ENCODE measurements around the gene MYL3. TPM values are rescaled to one million over a fixed set of nuclear protein-coding genes. Genes with fewer than 3 reads are reported as not detected.
A peak's percentile ranks its signal among the peaks of the same experiment; 100 is the strongest.

The MYL3 gene
- polyA plus RNA-seq, 1 of the 3 experiments (the other 2 are of a cell fraction): not detected

DNA sequence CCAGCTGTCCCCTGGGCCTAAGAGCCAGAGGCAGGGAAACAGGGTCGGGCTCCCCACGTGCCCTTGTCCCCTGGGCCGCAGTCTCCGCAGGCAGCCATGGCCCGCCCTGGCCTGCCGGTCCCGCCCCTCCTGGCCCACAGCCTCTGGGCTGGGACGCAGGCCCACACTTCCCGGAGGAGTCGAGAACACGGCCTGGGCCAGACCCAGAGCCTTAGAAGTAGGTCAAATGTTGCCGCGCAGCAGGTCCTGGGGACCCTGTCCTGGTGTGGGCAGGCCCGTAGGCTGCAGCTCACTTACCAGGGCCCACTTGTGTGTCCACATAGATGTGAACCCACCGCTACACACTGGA lies 4.3 kb upstream of the MYL3 start:
- H3K9ac ChIP-seq: no peak overlapping the region
- H2AFZ ChIP-seq (ENCODE audit: low read depth): no peak overlapping the region
- H3K79me2 ChIP-seq (ENCODE audit: insufficient read depth): no peaks in the 10 kb centered on the region
- no peak for TF ChIP-seq POLR2AphosphoS5 (IDR thresholded peaks at IDR 0.05; ENCODE audit: low read depth, low read length)
- TF ChIP-seq RFX5 (IDR thresholded peaks at IDR 0.05; ENCODE audit: low read length): no peak
- TF ChIP-seq FOXJ3 (CRISPR knock-in tag; IDR thresholded peaks at IDR 0.05): no peak
- TF ChIP-seq FOSL2 (IDR thresholded peaks at IDR 0.05; ENCODE audit: borderline replicate concordance, low read depth): no peak
- TF ChIP-seq, protein P1, sequence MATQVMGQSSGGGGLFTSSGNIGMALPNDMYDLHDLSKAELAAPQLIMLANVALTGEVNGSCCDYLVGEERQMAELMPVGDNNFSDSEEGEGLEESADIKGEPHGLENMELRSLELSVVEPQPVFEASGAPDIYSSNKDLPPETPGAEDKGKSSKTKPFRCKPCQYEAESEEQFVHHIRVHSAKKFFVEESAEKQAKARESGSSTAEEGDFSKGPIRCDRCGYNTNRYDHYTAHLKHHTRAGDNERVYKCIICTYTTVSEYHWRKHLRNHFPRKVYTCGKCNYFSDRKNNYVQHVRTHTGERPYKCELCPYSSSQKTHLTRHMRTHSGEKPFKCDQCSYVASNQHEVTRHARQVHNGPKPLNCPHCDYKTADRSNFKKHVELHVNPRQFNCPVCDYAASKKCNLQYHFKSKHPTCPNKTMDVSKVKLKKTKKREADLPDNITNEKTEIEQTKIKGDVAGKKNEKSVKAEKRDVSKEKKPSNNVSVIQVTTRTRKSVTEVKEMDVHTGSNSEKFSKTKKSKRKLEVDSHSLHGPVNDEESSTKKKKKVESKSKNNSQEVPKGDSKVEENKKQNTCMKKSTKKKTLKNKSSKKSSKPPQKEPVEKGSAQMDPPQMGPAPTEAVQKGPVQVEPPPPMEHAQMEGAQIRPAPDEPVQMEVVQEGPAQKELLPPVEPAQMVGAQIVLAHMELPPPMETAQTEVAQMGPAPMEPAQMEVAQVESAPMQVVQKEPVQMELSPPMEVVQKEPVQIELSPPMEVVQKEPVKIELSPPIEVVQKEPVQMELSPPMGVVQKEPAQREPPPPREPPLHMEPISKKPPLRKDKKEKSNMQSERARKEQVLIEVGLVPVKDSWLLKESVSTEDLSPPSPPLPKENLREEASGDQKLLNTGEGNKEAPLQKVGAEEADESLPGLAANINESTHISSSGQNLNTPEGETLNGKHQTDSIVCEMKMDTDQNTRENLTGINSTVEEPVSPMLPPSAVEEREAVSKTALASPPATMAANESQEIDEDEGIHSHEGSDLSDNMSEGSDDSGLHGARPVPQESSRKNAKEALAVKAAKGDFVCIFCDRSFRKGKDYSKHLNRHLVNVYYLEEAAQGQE (IDR thresholded peaks at IDR 0.05; ENCODE audit: low read depth, low read length): no peak
- no peak for TF ChIP-seq MEF2A (IDR thresholded peaks at IDR 0.05; ENCODE audit: borderline replicate concordance, low read depth)
- no peak for TF ChIP-seq MXI1 (IDR thresholded peaks at IDR 0.05; ENCODE audit: low read depth, low read length)
- TF ChIP-seq EZH2phosphoT487 (IDR thresholded peaks at IDR 0.05; ENCODE audit: borderline replicate concordance, low read depth): no peak
- TF ChIP-seq TAF1 (IDR thresholded peaks at IDR 0.05; ENCODE audit: borderline replicate concordance, low read depth, low read length): no peak
- no peaks in the 10 kb centered on the region for H3K36me3 ChIP-seq (replicated peaks in 1 of 2; ENCODE audit: control insufficient read depth in 1 of 2, insufficient read depth in 2 of 2, low read length in 1 of 2)
- H3K9me2 ChIP-seq: no peaks in the 10 kb centered on the region
- peaks cover 0 to 40% of the 10 kb centered on the region in 2 experiments; a peak in 1 of 4 replicates for H3K4me1 ChIP-seq (ENCODE audit: control insufficient read depth in 1 of 2, insufficient read depth in 2 of 2, low read depth in 1 of 2, low read length in 1 of 2)
- no peak overlapping the region for H3K4me2 ChIP-seq
- ChIA-PET CTCF (interaction anchor here (0.9 to 16.8 kb wide), 26 partner anchors 9 to 481 kb away, joined by 3 to 480 read pairs (median 6); partner anchors contain the start of genes ALS2CL, PTH1R, SETD2 and TMIE), POLR2A (interaction anchor here (1.2 kb wide), 1 partner anchor 25 kb away, joined by 3 read pairs; no protein-coding TSS in a partner anchor)
- no peaks in the 10 kb centered on the region for H3K27me3 ChIP-seq (ENCODE audit: insufficient read depth)
- H3K9me3 ChIP-seq: no peaks in the 10 kb centered on the region
- H3K27ac ChIP-seq (ENCODE audit: low read depth in 2 of 2, low read length in 1 of 2): no peak overlapping the region; a peak in 1 of 4 replicates
- H4K20me1 ChIP-seq (ENCODE audit: insufficient read depth): no peaks in the 10 kb centered on the region
- no peaks in the 10 kb centered on the region for H3F3A ChIP-seq (replicated peaks; ENCODE audit: insufficient read depth)
- no peak for DNase-seq
- WGBS (ENCODE audit: low lambda C conversion rate): 100% methylated on average over 4 of the region's 15 CpGs
- H3K4me3 ChIP-seq (ENCODE audit: low read depth in 2 of 2, low read length in 1 of 2): no peak overlapping the region

DNA sequence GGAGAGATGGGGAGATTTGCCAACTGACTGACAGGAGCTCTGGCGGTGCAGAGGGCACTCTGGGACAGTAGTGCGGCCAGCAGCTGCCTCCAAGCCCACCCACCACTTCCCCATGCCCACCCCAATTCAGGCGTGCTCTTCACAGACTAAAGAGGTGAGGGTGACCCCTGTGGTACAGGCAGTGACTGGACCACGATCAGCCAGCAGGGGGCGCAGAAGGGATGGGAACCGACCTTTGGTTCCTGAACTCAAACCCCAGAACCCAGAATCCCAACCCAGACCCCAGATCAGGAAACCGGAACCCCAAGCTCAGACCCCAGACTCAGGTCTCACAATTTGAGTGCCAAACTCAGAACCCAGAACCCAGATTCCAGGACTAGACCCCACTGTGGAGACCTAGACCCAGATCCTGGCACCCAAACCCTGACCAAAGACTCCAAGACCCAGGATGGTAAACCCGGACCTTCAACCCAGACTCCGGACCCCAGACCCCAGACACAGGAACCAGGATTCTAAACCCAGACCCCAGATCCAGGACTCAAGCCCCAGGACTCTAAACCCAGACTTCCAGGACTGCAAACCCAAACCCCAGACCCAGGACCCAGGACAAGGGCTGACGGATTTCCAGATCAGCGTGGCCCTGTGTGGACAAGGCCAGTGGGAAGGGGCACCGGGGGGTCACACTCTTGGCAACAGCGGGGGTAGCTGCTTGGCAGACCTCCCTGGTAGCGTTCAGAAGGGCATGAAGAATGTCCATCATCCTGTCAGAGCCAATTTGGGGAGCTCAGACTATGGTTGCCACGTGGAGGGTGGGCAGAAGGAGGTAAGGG lies 3.7 kb upstream of the MYL3 start:
- Histone ChIP-seq H3K9me3 (no peaks in the 10 kb centered on the region), H3K4me3 (ENCODE audit: low read depth in 2 of 2, low read length in 1 of 2) (peak overlapping the region in 1 of 2 experiments; percentile 48; a peak in 1 of 4 replicates), H2AFZ (ENCODE audit: low read depth) (no peak overlapping the region), H3K4me2 (no peak overlapping the region), H3K9ac (no peak overlapping the region), H3K4me1 (ENCODE audit: control insufficient read depth in 1 of 2, insufficient read depth in 2 of 2, low read depth in 1 of 2, low read length in 1 of 2) (peaks cover 0 to 40% of the 10 kb centered on the region in 2 experiments; a peak in 1 of 4 replicates), H3K27ac (ENCODE audit: low read depth in 2 of 2, low read length in 1 of 2) (no peak overlapping the region; a peak in 1 of 4 replicates), H4K20me1 (ENCODE audit: insufficient read depth) (no peaks in the 10 kb centered on the region), H3K9me2 (no peaks in the 10 kb centered on the region), H3K27me3 (ENCODE audit: insufficient read depth) (no peaks in the 10 kb centered on the region), H3K79me2 (ENCODE audit: insufficient read depth) (no peaks in the 10 kb centered on the region), H3K36me3 (replicated peaks in 1 of 2; ENCODE audit: control insufficient read depth in 1 of 2, insufficient read depth in 2 of 2, low read length in 1 of 2) (no peaks in the 10 kb centered on the region), H3F3A (replicated peaks; ENCODE audit: insufficient read depth) (no peaks in the 10 kb centered on the region)
- ChIA-PET POLR2A (interaction anchor here (1.2 kb wide), 1 partner anchor 25 kb away, joined by 3 read pairs; no protein-coding TSS in a partner anchor), CTCF (interaction anchor here (0.6 to 16.8 kb wide), 39 partner anchors 8 to 481 kb away, joined by 3 to 480 read pairs (median 4); partner anchors contain the start of genes ALS2CL, PTH1R, SETD2 and TMIE)
- WGBS (ENCODE audit: low lambda C conversion rate): 25% methylated on average over 11 of the region's 15 CpGs
- DNase-seq: peak; percentile 86
- TF ChIP-seq, protein P2, sequence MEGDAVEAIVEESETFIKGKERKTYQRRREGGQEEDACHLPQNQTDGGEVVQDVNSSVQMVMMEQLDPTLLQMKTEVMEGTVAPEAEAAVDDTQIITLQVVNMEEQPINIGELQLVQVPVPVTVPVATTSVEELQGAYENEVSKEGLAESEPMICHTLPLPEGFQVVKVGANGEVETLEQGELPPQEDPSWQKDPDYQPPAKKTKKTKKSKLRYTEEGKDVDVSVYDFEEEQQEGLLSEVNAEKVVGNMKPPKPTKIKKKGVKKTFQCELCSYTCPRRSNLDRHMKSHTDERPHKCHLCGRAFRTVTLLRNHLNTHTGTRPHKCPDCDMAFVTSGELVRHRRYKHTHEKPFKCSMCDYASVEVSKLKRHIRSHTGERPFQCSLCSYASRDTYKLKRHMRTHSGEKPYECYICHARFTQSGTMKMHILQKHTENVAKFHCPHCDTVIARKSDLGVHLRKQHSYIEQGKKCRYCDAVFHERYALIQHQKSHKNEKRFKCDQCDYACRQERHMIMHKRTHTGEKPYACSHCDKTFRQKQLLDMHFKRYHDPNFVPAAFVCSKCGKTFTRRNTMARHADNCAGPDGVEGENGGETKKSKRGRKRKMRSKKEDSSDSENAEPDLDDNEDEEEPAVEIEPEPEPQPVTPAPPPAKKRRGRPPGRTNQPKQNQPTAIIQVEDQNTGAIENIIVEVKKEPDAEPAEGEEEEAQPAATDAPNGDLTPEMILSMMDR (IDR thresholded peaks at IDR 0.05): peak; percentile 91
- TF ChIP-seq TAF1 (IDR thresholded peaks at IDR 0.05; ENCODE audit: borderline replicate concordance, low read depth, low read length) (no peak), ELF1 (IDR thresholded peaks at IDR 0.05) (no peak), GATA2 (CRISPR knock-in tag; IDR thresholded peaks at IDR 0.05) (no peak), MEF2A (IDR thresholded peaks at IDR 0.05; ENCODE audit: borderline replicate concordance, low read depth) (no peak), FOXM1 (IDR thresholded peaks at IDR 0.05; ENCODE audit: low read depth) (no peak), RAD21 (IDR thresholded peaks at IDR 0.05; ENCODE audit: low read length) (peak; percentile 78)
- TF ChIP-seq, protein P3, sequence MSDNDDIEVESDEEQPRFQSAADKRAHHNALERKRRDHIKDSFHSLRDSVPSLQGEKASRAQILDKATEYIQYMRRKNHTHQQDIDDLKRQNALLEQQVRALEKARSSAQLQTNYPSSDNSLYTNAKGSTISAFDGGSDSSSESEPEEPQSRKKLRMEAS (IDR thresholded peaks at IDR 0.05; ENCODE audit: low read depth): no peak
- TF ChIP-seq, protein P4, sequence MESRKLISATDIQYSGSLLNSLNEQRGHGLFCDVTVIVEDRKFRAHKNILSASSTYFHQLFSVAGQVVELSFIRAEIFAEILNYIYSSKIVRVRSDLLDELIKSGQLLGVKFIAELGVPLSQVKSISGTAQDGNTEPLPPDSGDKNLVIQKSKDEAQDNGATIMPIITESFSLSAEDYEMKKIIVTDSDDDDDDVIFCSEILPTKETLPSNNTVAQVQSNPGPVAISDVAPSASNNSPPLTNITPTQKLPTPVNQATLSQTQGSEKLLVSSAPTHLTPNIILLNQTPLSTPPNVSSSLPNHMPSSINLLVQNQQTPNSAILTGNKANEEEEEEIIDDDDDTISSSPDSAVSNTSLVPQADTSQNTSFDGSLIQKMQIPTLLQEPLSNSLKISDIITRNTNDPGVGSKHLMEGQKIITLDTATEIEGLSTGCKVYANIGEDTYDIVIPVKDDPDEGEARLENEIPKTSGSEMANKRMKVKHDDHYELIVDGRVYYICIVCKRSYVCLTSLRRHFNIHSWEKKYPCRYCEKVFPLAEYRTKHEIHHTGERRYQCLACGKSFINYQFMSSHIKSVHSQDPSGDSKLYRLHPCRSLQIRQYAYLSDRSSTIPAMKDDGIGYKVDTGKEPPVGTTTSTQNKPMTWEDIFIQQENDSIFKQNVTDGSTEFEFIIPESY (IDR thresholded peaks at IDR 0.05; ENCODE audit: borderline replicate concordance, low read depth): no peak

Measured in SK-N-SH (cell line).